GM15510 (cell line): Measurements from ENCODE around the gene C5orf63.

ENCODE experiments used
- POLR2A ChIP-seq: IDR thresholded peaks from 3 replicates; pipeline ENCODE4 v1.6.1; 2011; ENCODE audit warnings: borderline replicate concordance; ENCODE audit not compliant: insufficient read length; ENCODE audit errors: extremely low read depth

The C5orf63 gene

GRCh38 chr5:127004721-127005120 is 68.6 kb downstream of the C5orf63 start:
- no peak for TF ChIP-seq POLR2A

DNA sequence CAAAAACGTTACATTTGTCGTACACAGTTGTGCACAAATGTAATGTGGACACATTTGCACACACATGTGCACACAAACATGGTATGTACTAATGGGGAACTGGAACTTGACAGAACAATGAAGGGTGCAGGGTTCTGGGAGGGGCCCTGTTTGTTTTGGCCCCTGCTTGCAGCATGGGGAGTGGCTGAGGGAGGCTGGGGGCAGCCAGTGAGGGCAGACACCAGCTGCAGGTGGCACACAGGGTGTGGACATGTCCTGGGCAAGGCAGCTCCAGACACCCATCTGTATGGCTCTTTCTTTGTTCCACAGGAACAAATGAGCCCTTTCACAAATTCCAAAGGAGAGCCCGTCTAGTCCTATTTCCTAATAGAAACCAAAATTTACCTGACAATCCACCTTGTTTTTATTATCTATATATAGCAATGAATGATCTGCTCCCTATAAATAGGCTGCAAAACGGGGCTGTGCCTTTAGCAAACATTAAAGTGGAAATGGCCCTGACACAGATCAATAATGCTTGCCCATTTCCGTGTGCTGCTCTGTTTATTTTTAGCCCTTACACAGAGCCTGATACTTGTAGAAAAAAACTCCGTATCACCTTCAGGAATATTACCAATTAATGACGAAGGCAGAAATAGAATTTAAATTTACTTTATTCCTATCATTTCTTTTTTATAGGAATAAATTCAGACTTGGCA is 69.4 kb downstream of the C5orf63 start:
- TF ChIP-seq POLR2A = no peak

- TF ChIP-seq POLR2A = no peak
Measured at GRCh38 chr5:127002390-127002789, 70.9 kb downstream of the C5orf63 start.

DNA sequence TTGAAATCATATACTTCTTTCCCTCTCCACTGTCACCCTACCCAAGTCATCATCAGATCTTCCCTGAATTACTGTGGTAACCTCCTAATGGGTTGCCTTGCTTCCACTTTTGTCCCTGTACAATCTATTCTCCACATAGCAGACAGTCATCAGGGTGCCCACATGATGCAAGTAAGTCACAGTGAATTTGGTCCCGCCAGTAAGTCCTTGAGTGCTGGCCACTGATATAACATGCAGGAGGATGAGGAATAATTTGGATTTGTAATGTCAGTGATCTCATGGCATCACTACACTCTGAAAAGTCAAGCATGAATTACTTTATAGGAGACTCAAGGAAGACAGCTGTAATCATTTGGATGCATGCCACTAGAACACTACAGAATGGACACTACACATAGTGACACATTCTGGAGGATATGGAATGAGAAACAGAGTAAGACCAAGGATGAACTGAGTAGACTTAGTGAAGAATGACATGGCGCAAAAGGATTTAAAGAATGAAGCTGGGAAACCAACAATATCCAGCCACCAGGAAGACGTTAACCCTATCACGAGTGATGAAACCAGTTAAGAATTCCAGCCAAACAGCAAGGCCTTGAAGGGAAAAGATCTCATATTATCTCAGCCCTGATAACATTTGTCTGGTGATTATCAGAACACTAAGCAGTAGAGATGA is 71.5 kb downstream of the C5orf63 start:
- TF ChIP-seq POLR2A = no peak
